Measurements from ENCODE around the gene DFFA. TPM values are rescaled to one million over a fixed set of nuclear protein-coding genes. Genes with fewer than 3 reads are reported as not detected.

DFFA gene
- total RNA-seq, 1 experiment from 2014 or later: 94.1 TPM

DNA sequence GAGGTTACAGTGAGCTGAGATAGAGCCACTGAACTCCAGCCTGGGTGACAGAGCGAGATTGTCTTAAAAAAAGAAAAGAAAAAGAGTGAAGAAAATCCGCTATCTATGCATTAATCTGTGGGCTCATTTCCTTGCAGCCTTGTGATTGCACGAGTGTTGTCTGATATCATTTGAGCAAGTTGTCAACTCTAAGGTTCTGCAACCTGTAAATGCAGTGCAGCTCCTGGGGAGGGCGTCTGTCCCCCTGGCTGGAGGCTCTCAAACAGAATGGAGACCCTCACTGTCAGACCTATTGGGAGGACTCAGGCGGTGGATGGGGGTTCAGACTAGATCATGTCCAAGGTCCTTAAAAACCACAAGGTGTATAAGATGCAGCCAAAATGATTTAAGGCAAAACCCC, 16.3 kb downstream of the DFFA start:
- TF ChIP-seq, protein P1, sequence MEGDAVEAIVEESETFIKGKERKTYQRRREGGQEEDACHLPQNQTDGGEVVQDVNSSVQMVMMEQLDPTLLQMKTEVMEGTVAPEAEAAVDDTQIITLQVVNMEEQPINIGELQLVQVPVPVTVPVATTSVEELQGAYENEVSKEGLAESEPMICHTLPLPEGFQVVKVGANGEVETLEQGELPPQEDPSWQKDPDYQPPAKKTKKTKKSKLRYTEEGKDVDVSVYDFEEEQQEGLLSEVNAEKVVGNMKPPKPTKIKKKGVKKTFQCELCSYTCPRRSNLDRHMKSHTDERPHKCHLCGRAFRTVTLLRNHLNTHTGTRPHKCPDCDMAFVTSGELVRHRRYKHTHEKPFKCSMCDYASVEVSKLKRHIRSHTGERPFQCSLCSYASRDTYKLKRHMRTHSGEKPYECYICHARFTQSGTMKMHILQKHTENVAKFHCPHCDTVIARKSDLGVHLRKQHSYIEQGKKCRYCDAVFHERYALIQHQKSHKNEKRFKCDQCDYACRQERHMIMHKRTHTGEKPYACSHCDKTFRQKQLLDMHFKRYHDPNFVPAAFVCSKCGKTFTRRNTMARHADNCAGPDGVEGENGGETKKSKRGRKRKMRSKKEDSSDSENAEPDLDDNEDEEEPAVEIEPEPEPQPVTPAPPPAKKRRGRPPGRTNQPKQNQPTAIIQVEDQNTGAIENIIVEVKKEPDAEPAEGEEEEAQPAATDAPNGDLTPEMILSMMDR (conservative IDR thresholded peaks at IDR 0.05): peak; percentile 49
- H3T11ph ChIP-seq (ENCODE audit: low read length): no peak overlapping the region
- no peak overlapping the region for H2BK120ac ChIP-seq (ENCODE audit: low read depth, low read length, poor library complexity, severe bottlenecking)
- no peak overlapping the region for H2BK12ac ChIP-seq (ENCODE audit: insufficient read length, low read depth, low read length)
- H4K91ac ChIP-seq (ENCODE audit: insufficient read length, low read depth, low read length): no peak overlapping the region
- H2BK20ac ChIP-seq (ENCODE audit: low read depth, low read length, poor library complexity, severe bottlenecking): no peak overlapping the region
- no peak overlapping the region for H3K4me2 ChIP-seq (ENCODE audit: insufficient read depth, insufficient read length, low read length)
- no peaks in the 10 kb centered on the region for H3K27me3 Mint-ChIP-seq (ENCODE audit: low read depth)
- H4K8ac ChIP-seq (replicated peaks; ENCODE audit: insufficient read length, low read depth, low read length): no peak overlapping the region
- peaks cover 7 to 8% of the 10 kb centered on the region in 2 experiments for H3K4me1 Mint-ChIP-seq
- H3K4me1 ChIP-seq (ENCODE audit: insufficient read depth, low read length): no peaks in the 10 kb centered on the region; the same call in 1 of the 2 replicates
- H3K56ac ChIP-seq (ENCODE audit: insufficient read length, low read depth, low read length): no peak overlapping the region
- H2AK5ac ChIP-seq (ENCODE audit: insufficient read length, low read length): no peak overlapping the region
- no peaks in the 10 kb centered on the region for H3K27me3 ChIP-seq (ENCODE audit: insufficient read depth, low read length)
- H3K9me3 Mint-ChIP-seq: peaks cover 0 to 4% of the 10 kb centered on the region in 2 experiments; a peak in 1 of 5 replicates
- no peaks in the 10 kb centered on the region for H3K23me2 ChIP-seq (ENCODE audit: insufficient read length, low read depth, low read length, poor library complexity, severe bottlenecking)
- H2BK15ac ChIP-seq (ENCODE audit: low read depth, low read length): no peak overlapping the region
- WGBS (ENCODE audit: extremely low coverage, insufficient read length, low lambda C conversion rate): no CpG with 5 or more reads among the region's 5 CpGs
- DNase-seq: peak; percentile 40
- no peaks in the 10 kb centered on the region for H3K79me1 ChIP-seq (ENCODE audit: insufficient read depth, low read depth, low read length, poor library complexity, severe bottlenecking)
- no peak overlapping the region for H3K9ac ChIP-seq (ENCODE audit: extremely low read depth, insufficient read length, low read length)
- H2AFZ ChIP-seq (ENCODE audit: low read length): no peak overlapping the region
- no peaks in the 10 kb centered on the region for H3K9me3 ChIP-seq (ENCODE audit: control insufficient read depth, low read depth, low read length)
- no peak overlapping the region for H3K27ac ChIP-seq (ENCODE audit: insufficient read length, low read depth, low read length)
- no peak overlapping the region for H3K4me3 Mint-ChIP-seq
- peaks cover 5 to 39% (median 24%) of the 10 kb centered on the region in 3 experiments for H3K36me3 Mint-ChIP-seq (ENCODE audit: insufficient read depth in 1 of 3, low read depth in 3 of 3)
- peak overlapping the region in 2 of 3 experiments; percentile 55 to 79; a peak in 3 of 7 replicates for H3K27ac Mint-ChIP-seq
- no peaks in the 10 kb centered on the region for H3K79me2 ChIP-seq (ENCODE audit: insufficient read depth, low read length)
- H2BK5ac ChIP-seq (ENCODE audit: insufficient read length, low read length): no peak overlapping the region
- H3K14ac ChIP-seq (ENCODE audit: insufficient read depth, low read length): no peak overlapping the region
- H4K5ac ChIP-seq (ENCODE audit: insufficient read length, low read depth, low read length): no peak overlapping the region
- no peak overlapping the region for H3K4ac ChIP-seq (ENCODE audit: low read depth, low read length)
- no peak overlapping the region for H3K23ac ChIP-seq (ENCODE audit: insufficient read length, low read depth, low read length)
- H4K20me1 ChIP-seq (ENCODE audit: control insufficient read depth, insufficient read depth, insufficient read length): no peaks in the 10 kb centered on the region
- no peak overlapping the region for H3K18ac ChIP-seq (ENCODE audit: insufficient read length, low read depth, low read length)
